CD4-positive, alpha-beta T cell treated with Interleukin-6 for 4 hours (primary cell): ENCODE results near the gene ACP2.

ENCODE experiments used
- DNase-seq: peaks from one replicate; pipeline ENCODE4 v3.0.0-alpha.2; 2020; ENCODE audit warnings: mixed read lengths

ACP2 gene

DNA sequence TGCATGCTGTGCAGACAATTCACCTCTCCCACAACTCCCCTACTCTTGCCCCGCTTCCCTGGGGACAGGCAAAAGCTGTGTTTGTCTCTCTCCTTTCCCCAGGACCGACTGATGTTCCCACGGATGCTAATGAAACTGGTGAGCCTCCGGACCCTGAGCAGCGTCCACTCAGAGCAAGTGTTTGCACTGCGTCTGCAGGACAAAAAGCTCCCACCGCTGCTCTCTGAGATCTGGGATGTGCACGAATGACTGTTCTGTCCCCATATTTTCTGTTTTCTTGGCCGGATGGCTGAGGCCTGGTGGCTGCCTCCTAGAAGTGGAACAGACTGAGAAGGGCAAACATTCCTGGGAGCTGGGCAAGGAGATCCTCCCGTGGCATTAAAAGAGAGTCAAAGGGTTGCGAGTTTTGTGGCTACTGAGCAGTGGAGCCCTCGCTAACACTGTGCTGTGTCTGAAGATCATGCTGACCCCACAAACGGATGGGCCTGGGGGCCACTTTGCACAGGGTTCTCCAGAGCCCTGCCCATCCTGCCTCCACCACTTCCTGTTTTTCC is 19.9 kb upstream of the ACP2 start:
- DNase-seq: no peak

DNA sequence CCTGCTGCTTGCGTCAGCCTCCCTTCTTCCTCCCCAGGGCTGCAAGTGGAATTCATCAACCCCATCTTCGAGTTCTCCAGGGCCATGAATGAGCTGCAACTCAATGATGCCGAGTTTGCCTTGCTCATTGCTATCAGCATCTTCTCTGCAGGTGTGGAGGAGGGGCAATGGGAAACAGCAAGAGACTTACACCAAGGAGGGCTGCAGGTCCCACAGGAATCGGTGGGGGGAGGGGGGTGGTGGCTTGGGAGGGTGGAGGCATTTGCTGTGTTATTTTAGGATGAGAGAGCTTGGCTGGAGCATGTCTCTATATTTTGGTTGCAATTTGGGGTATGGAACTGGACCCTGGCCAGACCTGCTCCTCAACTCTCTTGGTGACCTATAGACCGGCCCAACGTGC is 19.3 kb upstream of the ACP2 start:
- no peak for DNase-seq

DNA sequence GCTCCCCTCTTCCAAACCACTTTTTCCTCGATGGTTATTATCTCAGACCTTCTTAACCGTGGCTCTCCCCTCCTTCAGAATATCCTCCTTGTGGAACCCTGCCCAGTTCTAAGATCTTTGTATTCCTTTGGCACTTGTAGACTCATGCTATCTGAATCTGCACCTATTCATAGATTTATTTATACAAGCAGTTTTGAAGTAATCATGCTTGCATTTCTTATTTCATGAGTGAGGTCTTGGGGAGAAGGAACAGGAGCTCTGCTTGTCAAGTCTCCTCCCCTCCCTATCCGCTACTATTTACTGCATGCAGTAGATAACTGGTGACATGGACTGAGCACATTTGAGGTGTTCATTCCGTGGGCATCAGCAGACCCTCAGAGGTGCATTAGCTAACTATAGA is 15.9 kb upstream of the ACP2 start:
- DNase-seq: no peak

DNA sequence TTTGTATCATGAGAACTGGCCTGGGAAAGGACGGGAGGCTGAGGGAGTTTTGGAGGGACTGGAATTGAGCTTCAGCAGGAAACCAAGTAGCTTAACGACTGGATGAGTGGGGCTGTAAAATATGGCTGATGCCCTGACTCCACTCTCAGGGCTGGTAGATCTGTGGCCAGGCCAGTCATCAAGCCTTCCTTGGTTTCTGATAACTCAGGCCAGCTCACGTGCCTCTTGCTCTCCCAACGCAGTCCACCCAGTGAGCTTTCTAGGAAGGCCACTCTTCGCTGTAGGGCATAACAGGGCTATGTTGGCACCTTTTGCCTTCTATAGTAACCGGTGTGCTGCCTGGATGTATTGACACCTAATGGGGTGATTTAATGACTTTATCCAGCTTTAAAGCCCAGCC is 15.5 kb upstream of the ACP2 start:
- no peak for DNase-seq

DNA sequence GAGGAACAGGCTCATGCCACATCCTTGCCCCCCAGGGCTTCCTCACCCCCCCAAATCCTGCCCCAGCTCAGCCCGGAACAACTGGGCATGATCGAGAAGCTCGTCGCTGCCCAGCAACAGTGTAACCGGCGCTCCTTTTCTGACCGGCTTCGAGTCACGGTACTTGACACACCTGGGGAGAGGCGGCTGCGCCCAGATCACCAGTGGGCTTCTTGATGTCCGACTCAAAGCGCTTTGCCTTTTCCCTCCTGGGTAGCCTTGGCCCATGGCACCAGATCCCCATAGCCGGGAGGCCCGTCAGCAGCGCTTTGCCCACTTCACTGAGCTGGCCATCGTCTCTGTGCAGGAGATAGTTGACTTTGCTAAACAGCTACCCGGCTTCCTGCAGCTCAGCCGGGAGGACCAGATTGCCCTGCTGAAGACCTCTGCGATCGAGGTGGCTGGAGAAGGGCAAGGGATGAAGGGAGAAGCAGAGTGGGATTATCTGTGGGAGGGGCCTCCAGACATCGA is 12.7 kb upstream of the ACP2 start:
- no peak for DNase-seq

DNA sequence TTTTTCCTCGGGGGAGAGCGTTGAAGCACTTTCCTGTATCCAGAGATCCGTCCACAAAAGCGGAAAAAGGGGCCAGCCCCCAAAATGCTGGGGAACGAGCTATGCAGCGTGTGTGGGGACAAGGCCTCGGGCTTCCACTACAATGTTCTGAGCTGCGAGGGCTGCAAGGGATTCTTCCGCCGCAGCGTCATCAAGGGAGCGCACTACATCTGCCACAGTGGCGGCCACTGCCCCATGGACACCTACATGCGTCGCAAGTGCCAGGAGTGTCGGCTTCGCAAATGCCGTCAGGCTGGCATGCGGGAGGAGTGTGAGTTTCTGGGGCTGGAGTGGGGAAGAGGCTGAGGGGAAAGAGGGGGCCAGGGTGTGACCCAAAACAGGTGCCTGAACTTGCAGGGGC is 11.8 kb upstream of the ACP2 start:
- DNase-seq: no peak

DNA sequence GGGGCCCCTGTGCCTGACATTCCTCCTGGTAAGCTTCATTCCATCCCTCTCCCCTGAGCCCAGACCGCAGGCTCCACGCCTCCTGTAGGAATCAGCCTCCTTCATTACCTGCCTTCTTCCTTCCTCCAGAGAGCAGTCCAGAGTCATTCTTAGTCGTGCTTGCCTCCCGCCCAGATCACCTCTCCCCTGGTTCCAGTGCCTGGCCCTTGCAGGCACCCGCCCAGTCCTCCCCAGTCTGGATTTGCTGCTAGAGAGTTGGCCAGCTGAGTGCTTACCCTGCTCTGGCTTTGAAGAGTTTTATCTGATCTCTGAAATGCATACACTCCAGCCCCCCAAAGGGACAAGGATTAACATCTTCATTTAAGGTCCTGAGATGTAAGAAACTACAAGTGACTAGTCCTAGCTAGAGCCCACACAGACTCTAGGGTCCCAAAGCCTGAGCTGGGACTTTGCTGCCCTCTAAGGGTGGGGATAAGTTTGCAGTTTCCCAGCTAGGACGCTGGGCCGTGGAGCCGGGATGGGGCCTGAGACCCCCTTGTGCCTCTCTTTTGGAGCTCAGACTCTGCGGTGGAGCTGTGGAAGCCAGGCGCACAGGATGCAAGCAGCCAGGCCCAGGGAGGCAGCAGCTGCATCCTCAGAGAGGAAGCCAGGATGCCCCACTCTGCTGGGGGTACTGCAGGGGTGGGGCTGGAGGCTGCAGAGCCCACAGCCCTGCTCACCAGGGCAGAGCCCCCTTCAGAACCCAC is 10.8 kb upstream of the ACP2 start:
- peak; percentile 52 for DNase-seq

DNA sequence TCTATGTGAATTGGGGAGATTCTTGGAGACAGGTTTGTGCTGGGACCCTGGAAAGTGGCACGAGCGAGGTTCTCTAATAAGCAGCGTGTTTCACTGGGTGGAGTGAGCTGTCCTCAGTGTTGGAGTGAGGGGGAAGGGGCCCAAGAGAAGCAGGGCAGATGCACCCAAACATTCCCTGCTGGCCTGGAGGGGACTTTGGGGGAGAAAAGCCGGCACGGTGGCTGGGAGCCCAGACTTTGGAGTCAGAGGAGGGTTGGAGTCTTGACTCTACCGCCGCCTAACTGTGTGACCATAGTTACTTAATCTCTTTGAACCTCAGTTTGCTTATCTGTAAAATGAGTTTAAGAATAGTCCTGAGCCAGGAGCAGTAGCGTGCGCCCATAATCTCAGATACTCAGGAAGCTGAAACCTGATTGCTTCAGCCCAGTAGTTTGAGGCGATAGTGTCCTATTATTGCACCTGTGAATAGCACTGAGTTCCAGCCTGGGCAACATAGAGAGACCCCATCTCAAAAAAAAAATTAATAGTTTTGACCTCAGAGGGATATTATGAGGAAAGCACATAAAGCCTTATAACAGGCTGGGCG is 9.8 kb upstream of the ACP2 start:
- no peak for DNase-seq

DNA sequence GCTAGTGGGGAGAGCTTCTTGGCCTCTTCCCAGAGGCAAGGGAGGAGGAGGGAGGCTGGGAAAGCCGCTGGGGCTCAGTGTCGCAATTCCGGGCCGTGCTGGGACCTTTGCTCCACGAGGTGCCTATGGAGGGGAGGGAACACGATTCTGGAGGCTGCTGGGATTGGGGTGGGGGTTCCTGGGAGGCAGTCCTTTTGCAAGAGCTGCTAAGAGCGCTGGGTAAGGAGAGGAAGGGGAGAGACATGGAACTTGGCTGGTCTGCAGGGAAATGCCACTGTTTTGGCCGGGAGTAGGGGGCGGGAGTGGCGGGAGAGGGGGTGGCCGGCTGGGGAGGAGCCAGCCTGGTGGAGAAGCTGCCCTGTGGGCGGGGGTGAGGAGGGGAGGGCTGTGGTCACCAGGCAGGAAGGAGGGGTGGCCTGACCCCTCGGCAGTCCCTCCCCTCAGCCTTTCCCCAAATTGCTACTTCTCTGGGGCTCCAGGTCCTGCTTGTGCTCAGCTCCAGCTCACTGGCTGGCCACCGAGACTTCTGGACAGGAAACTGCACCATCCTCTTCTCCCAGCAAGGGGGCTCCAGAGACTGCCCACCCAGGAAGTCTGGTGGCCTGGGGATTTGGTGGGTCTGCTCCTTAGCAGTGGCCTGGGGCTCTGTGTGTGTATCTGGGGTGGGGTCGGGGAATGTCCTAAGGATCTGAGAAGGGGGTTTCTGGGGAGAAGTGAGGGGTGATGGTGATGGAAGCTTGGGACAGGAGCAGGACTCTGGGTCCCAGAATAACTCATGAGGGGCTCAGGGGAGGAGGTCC is 9.1 kb upstream of the ACP2 start, which contains the start of gene NR1H3:
TSS of gene NR1H3 (plus strand) at position 480 of the 800 bp plus-strand sequence. CDS start 1,221 bp downstream, outside the sequence.
- no peak for DNase-seq

DNA sequence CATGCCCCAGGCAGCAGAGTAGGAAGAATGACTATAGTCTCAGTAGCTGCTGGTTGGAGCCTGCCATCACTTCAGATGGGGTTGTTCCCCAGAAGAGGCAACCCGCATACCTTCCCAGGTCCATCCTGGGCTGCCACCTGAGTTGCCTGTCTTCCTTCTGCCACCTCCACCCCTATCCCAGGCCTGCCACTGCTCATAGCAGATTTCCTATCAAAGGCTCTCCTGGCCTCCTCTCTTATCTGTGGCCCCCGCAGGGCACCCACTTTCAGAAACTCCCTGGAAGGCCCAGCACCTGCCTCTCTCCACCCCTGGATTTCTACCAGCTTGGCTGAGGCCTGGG is 8.5 kb upstream of the ACP2 start:
- no peak for DNase-seq

DNA sequence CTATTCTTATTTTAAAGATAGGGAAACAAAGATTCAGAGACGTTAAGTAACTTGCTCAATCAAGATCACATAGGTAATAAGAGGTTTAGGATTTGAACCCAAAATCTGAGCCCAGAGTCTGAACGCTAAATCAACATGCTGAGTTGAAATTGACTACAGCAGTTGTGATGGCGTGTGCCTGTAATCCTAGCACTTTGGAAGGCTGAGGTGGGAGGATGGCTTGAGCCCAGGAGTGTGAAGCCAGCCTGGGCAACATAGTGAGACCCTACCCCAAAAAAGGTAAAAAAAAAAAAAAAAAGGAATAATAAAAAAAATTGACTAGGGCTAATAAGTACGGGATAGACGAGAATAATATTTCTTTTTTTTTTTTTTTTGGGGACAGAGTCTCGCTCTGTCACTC is 7.8 kb upstream of the ACP2 start:
- no peak for DNase-seq

DNA sequence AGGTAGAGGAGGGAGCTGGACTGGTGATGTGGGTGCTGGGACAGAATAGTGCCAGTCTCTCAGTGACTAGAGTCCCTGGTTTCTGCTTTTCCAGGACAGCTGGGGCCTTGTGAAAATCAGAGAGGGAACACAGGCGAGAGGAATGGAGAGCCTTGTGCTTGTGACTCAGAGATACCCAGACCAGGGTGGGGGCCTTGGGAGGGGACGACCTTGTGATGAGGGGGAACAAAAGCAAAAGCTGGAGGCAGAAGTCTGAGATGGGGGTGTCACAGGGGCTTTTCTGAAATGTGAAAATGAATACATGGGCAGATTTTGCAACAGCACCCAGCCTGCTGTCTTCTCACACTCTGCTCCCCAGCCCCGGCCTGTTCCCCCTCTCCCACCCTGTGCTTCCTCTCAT is 5.8 kb upstream of the ACP2 start:
- DNase-seq: no peak

DNA sequence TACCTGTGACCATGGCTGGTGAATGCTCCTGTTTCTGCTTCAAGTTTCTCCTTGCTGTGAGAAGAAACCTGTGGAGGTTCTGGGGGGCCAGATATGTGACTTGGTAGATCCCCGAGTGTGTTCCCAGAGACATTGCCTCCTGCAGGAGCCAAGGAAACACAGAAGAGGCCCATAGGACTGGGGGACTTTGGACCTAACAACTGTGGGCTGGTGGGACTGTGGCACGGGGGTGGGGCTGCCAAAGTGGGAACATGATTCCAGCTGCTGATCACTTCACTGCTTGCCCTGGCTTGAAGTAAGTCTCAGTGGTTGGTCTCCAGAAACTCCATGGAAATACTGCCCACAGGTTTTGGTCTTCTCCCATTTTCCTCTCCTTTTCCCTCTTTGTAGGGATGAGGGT is 5.0 kb upstream of the ACP2 start:
- DNase-seq: no peak

DNA sequence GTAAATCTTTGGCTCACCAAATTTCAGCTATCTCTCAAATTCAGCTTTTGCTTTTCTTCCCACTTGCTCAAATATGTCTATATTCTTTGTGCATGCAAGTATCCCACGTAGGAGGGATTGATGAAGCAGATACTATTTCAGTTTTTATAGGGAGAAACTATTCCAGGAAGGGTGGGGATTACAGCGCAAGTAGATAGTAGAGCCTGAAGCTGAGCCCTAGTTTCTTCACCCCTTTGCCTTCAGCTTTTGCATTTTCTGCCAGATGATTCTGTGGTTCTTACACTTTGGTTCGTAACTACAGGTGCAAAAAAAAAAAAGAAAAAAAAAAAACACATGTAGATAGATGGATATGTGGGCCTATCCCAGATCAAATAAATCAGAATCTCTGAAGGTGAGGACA is 3.1 kb upstream of the ACP2 start:
- DNase-seq: no peak

DNA sequence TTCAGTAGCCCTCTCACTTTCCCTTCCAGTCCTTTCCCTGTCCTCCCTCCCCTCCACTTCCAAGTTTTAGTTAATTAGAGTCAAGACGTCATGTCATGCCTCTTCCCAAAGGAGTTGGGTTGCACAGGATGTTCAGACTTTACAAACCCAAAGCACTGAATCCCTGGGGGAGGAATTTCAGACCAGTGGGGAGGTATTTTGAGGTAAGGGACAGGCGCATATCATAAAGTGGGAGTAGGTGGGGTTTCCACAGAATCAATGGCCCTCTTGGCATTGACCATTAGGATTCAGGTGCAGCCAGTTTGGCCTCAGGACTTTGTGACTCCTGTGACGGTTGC is 733 bp upstream of the ACP2 start:
- no peak for DNase-seq

DNA sequence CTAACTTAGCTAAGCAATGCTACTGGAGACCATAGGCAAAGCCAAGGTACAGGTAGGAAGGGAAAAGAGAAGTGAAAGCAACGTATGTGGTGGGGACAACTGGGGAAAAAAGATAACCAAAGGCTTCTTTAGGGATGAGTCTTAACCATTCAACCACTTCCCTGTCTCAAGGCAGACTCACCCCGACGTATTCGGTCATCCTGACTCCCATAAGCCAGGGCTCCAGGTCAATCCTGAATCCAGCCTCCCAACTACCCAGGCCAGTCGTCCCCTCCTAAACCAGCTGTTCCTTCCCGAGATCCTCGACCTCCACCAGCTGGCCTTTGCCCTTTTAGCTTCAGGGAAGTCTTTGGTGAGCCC is 330 bp downstream of the ACP2 start:
- DNase-seq: no peak

DNA sequence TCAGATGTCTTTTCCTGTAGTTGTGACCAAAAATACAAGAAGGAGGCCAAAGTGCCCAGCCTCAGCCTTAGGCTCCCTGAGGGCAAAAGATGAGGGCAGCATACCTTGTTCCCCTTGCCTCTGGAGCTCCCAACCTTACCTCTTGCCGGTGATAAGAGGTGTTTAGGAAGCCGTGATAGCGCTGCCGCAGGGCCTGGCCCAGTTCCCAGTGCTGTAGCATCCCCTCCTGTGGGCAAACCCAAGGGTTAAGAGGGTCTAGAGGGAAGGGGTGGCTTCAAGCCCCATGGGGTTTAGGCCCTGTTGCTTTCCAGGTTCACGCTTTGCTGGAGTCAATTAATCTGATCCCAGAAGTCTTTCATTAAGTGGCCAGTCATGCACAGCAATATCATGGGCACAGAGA is 1.1 kb downstream of the ACP2 start:
- no peak for DNase-seq

DNA sequence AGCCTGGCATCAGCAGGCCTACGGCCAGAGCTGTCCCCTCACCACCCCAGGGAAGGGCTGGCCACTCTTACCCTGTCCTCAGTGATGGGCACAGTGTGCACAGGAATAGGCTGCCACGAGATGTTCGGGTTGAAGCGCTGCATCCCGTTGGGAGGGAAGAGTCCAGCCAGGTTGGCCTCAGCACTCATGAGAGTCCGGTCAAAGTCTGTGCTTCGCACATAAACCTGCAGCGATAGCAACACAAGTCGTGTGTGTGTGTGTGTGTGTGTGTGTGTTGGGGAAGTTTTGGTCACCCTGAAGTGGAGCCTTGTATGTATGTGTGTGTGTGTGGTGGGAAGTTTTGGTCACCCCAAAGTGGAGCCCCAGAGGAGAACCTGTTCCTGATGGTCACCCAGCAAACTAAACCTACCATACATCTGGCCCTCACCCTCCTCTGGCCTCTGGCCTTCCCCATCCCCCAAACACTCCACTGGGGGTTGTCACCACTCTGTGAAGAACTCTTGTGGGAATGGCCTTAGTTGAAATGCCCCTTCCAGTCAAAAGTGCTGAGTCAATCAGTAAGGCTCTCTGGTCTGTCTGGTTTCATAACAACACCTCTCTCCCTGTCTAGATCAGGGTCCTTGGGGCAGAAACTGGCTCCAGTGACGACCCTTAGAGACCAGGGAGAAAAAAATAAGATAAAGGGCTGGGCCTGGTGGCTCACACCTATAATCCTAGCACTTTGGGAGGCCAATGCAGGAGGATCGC is 2.8 kb downstream of the ACP2 start:
- DNase-seq: no peak

DNA sequence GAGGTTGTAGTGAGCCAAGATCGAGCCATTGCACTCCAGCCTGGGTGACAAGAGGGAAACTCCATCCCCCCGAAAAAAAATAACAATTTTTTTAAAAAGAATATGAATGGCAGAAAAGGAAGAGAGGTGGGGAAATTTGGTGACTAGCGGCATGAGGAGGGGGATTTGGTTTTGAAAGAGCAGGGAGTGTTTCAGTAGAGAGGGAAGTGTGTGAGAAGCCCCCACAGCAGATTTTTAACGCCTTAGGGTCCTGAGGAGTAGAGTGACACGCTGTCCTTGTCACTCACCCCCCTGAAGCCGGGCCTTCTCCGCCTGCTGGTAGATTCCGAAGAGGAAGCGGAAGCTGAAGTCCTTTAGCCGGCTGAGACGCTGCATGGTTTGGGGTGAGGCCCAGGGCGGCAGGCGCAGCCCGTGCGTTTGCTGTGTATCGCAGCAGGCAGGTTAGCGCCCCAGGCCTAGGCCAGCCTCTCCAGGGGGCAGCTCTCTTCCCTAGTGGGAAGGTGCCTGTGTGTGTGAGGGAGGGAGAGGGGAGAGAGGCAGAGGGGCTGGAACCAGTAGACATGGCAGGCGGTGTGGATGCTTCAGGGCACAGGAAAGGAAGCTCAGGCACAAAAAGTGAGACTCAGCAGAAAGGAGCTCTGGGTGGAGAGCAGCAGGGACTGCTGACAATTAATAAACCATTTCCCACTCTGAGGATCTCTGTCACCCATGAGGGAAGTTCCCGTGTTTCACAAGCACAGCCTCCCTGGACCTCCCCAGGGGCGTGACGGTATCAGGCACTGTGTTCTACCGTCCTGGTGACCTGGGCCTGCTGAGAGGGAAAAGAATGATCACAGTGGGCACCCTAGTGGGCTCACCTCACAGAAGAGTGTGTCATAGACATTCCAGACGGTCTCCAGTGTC is 3.9 kb downstream of the ACP2 start:
- DNase-seq: no peak

DNA sequence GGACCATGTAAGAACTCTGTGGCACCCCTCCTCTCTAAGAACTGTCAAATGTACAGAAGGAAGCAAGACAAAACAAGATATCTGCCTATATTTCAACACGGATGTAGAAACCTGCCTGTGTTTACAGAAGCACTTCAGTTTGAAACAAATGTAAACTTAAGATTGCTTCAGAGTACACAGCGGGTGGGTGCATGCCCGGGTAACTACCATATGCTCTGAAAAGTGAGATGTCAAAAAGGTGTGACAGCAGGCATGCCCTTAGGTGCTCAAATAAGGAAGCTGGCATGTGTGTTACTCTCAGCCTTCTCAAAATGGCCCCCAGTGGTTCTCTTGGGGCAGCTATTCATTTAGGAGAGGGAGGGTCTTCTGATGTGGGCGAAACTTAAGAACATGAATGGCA is 5.2 kb downstream of the ACP2 start:
- DNase-seq: no peak

DNA sequence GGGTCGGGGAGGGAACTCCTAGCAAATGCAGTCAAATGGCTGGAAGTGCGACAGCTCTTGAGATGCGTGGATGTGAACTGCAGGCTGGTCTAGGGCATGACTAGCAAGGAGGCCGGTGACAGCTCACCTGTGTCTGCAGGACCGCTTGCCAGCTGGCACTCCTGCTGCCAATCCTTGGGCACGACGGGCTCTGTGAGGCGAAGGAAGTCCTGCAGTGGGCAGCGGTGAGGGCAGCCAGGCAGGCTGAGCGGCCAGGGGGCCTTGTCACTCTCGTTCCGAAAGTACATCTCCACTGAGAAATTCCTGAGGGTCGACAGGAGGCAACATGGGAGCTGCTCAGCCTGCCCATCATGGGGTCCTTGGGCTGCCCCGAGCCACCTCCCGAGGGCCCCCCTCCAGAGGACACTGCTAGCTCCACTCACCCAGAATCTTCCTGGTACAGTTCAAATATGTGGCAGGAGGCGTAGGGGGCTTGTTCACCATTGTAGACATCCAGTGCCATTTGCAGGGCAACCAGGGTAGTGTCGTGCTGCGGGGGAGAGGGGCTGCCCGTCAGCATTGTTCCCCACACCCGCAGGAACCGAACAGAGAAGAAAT is 5.9 kb downstream of the ACP2 start:
- DNase-seq: no peak

DNA sequence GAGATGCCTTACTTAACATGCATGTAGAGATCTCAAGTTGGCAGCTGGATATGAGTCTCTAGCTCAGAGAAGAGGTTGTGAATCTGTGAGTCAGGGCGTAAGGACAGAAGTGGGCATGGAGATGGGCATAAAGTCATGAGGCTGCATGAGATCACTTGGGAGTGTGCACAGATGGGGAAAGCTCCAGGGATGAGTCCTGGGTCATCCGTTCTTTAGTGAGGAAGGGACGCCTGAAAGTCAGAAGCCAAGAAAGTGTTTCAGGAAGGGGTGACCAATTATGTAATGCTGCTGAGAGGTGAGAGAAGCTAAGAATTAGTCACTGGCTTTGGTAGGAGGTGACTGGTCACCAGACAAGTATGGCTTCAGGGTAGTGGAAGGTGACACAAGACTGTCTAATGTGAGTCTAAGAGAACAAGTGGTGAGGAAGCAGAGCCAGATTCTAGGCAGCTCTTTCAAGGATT is 6.7 kb downstream of the ACP2 start:
- no peak for DNase-seq
